ENCODE measurements around the gene SKIDA1.

The SKIDA1 gene

GRCh38 chr10:21530168-21530567, 4.7 kb upstream of the SKIDA1 start:
- no peak for DNase-seq (ENCODE audit: low read depth in 1 of 2, low spot score in 1 of 2)
- H3K4me3 ChIP-seq (replicated peaks; ENCODE audit: insufficient read depth, low read length) = no peak overlapping the region
- TF ChIP-seq SPI1 (IDR thresholded peaks at IDR 0.05; ENCODE audit: borderline replicate concordance, low read depth) (no peak), CTCF (IDR thresholded peaks at IDR 0.05; ENCODE audit: insufficient read depth, low read length) (no peak)
- TF ChIP-seq, protein P1, sequence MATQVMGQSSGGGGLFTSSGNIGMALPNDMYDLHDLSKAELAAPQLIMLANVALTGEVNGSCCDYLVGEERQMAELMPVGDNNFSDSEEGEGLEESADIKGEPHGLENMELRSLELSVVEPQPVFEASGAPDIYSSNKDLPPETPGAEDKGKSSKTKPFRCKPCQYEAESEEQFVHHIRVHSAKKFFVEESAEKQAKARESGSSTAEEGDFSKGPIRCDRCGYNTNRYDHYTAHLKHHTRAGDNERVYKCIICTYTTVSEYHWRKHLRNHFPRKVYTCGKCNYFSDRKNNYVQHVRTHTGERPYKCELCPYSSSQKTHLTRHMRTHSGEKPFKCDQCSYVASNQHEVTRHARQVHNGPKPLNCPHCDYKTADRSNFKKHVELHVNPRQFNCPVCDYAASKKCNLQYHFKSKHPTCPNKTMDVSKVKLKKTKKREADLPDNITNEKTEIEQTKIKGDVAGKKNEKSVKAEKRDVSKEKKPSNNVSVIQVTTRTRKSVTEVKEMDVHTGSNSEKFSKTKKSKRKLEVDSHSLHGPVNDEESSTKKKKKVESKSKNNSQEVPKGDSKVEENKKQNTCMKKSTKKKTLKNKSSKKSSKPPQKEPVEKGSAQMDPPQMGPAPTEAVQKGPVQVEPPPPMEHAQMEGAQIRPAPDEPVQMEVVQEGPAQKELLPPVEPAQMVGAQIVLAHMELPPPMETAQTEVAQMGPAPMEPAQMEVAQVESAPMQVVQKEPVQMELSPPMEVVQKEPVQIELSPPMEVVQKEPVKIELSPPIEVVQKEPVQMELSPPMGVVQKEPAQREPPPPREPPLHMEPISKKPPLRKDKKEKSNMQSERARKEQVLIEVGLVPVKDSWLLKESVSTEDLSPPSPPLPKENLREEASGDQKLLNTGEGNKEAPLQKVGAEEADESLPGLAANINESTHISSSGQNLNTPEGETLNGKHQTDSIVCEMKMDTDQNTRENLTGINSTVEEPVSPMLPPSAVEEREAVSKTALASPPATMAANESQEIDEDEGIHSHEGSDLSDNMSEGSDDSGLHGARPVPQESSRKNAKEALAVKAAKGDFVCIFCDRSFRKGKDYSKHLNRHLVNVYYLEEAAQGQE (IDR thresholded peaks at IDR 0.05; ENCODE audit: insufficient replicate concordance, low read depth) = no peak
- no peaks in the 10 kb centered on the region for H3K27me3 ChIP-seq (ENCODE audit: insufficient read depth, poor library complexity, severe bottlenecking)
- no peak overlapping the region for H3K27ac ChIP-seq (replicated peaks)

- TF ChIP-seq CTCF (IDR thresholded peaks at IDR 0.05; ENCODE audit: insufficient read depth, low read length) = no peak
- TF ChIP-seq SPI1 (IDR thresholded peaks at IDR 0.05; ENCODE audit: borderline replicate concordance, low read depth) = no peak
- no peak for TF ChIP-seq POLR2AphosphoS5 (IDR thresholded peaks at IDR 0.05; ENCODE audit: low read depth)
- H3K27me3 ChIP-seq (ENCODE audit: insufficient read depth, poor library complexity, severe bottlenecking) = no peaks in the 10 kb centered on the region
- DNase-seq (ENCODE audit: low read depth in 1 of 2, low spot score in 1 of 2) = no peak
- no peak overlapping the region for H3K4me3 ChIP-seq (replicated peaks; ENCODE audit: insufficient read depth, low read length)
- H3K27ac ChIP-seq (replicated peaks) = no peak overlapping the region
Measured at GRCh38 chr10:21529032-21529910, 3.8 kb upstream of the SKIDA1 start.

GRCh38 chr10:21528236-21529031, 3.0 kb upstream of the SKIDA1 start:
- DNase-seq (ENCODE audit: low read depth in 1 of 2, low spot score in 1 of 2) = no peak
- no peak overlapping the region for H3K27ac ChIP-seq (replicated peaks)
- no peaks in the 10 kb centered on the region for H3K27me3 ChIP-seq (ENCODE audit: insufficient read depth, poor library complexity, severe bottlenecking)
- H3K4me3 ChIP-seq (replicated peaks; ENCODE audit: insufficient read depth, low read length) = no peak overlapping the region
- no peak for TF ChIP-seq POLR2AphosphoS5 (IDR thresholded peaks at IDR 0.05; ENCODE audit: low read depth)
- TF ChIP-seq GABPA (IDR thresholded peaks at IDR 0.05; ENCODE audit: low read depth) = no peak
- TF ChIP-seq, protein P1 (IDR thresholded peaks at IDR 0.05; ENCODE audit: insufficient replicate concordance, low read depth) = no peak
- TF ChIP-seq CTCF (IDR thresholded peaks at IDR 0.05; ENCODE audit: insufficient read depth, low read length) = no peak
- no peak for TF ChIP-seq SPI1 (IDR thresholded peaks at IDR 0.05; ENCODE audit: borderline replicate concordance, low read depth)
